GM21360 (cell line): ENCODE results near the gene HFE.
"Not testable (repeated sequence)": the region's sequence is repeated elsewhere in the genome, so short reads cannot be mapped to it uniquely, and the experiment has no call there.

ENCODE experiments used
- ATAC-seq: cut with Tn5 transposase; IDR thresholded peaks from one replicate; pipeline ENCODE4 v1.9.1; 2021; ENCODE audit warnings: mild to moderate bottlenecking, moderate library complexity; ENCODE audit not compliant: unreplicated experiment

The HFE gene

DNA sequence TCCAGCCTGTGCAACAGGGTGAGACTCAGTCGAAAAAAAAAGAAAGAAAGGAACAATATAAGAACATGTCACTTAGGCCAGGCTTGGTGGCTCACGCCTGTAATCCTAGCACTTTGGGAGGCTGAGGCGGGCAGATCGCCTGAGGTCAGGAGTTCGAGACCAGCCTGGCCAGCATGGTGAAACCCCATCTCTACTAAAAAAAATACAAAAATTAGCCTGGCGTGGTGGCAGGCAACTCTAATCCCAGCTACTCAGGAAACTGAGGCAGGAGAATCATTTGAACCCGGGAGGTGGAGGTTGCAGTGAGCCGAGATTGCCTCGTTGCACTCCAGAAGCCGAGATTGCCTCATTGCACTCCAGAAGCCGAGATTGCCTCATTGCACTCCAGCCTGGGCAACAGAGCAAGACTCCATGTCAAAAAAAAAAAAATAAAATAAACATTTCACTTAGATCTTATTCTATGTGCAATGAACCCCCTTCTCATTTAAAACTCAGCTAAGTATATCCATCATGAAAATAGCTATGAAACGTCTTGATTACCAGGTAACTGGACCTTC, 28.7 kb upstream of the HFE start:
- ATAC-seq: not testable (repeated sequence)

DNA sequence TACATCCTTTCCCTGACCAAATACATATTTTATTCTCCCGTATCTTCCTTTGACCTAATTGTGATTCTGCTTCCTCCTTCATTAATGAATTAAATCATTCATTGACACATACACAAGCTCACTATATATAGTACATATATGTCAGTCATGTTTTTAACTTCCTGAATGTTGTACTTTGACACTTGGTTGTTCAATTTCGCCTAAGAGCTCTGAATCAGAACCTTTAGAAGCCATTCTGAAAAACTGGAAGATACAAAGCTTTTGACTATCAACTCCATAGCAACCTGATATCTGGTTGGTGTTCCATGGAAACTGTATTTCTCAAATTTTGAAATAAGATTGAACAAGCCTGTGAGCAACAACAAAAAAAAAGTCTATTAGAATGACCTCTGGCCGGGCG, 27.3 kb upstream of the HFE start:
- no peak for ATAC-seq

DNA sequence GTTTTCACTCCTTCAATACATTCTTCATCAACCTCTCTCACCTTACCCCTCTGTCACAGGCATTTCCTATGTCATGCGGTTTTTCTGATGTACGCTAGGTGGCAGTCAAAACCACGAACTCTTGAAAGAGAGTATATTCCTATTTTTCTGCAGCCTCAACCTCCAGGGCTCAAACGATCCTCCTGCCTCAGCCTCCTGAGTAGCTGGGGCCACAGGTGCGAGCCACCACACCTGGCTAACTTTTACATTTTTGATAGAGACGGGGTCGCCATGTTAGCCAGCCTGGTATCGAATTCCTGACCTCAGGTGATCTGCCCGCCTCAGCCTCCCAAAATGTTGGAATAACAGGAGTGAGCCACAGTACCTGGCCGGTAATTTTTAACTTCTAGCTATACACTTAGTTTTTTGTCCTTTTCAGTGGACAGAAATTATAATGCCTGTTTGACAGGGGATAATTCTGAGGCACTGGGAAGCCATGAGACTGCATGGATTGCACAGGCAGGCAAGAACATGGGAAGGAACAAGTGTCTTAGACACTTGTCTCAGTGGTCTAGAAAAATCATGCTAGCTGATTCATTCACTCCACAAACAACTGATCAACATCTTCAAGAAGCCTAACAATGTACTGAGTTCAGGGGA, 22.5 kb upstream of the HFE start:
- no peak for ATAC-seq

DNA sequence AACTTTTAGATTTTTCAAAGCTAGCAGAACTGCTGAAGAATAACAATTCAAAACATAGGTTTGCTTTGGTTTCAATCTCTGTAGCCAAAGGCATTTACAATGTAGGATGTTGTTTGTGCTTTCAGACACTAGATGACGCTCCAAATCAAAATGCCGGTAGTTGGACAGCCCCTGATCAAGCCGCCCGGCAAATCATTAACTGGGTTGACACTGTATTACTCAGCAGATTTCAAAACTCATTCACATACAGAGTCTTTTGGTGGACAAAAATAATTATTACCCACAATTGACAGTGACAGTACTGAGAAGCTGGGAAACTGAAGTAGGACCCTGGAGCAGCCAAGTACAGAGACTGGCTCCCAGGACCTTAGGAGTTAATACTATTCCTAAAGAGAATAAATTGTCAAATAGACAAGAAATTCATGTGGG, 21.3 kb upstream of the HFE start:
- ATAC-seq: peak; percentile 79

DNA sequence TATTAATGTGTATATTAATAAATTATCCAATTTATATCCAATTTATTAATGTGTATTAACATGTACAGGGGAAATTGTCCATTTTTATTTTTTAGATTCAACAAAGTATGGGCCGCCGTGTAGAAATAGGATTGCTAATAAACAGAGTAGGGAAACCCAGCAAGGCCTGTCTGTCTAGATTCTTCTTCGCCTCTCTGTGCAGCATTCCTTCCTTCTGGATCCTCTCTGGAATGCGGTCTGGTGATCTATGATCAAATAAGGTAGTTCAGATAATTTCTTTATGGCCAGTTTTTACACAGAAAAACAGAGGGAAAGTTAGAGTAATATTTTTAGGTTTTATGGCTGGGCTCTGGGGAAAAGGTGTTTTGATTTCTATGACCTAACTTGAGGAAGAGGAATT, 19.9 kb upstream of the HFE start:
- no peak for ATAC-seq

DNA sequence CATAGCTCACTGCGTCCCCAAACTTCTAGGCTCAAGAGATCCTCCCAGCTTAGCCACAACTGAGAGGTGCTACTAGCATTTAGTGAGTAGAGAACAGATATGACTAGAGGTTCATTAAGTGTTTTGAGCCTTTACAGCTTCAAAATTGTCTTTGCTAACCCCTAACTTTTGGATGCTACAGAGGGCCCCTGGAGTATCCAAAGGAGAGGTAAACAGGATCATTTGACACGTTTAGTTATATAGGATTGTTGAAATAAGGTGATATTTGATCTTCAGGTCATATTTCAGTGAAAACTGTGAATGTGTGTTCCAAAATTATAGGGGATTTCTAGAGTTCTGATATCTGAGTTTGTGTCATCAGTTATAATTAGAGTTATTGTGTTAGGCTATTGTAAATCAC, 19.2 kb upstream of the HFE start:
- ATAC-seq: no peak

DNA sequence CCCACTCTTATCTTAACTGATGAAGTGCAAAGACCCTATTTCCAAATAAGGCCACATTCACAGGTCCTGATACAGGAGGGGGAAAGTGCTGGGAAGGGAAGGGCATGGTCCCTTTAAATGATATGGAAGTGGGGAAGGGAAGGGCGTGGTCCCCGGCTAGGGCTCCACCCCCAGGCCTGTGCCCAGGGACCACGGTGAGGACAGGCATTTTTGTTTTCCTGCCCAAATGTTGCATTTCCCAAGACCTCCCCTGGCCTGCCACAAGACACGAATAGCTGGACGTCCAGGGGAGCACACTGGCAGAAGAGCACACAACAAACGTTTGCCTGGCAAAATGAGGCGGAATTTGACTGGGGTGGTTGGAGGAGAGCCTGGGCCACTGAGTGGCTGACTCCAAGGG, 16.1 kb upstream of the HFE start:
- ATAC-seq: no peak

DNA sequence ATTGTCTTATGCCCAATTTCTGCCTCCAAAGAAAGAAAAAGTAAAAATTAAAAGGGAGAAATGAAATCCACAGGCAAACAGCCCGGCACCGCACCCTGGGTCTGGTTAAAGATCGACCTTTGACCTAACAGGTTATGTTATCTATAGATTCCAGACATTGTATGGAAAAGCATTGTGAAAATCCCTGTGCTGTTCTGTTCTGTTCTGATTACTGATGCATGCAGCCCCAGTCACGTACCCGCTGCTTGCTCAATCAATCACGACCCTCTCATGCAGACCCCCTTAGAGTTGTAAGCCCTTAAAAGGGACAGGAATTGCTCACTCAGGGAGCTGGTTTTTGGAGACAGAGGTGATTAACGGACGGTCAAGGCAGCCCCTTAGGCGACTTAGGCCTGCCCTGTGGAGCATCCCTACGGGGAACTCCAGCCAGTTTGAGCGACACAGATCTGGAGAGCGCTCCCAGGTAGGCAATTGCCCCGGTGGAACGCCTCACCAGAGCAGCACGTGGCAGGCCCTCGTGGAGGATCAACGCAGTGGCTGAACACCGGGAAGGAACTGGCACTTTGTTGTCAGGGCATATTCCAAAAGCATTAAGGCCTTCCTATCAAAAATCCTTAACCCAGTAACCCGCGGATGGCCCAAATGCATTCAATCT, 12.0 kb upstream of the HFE start:
- ATAC-seq: no peak

DNA sequence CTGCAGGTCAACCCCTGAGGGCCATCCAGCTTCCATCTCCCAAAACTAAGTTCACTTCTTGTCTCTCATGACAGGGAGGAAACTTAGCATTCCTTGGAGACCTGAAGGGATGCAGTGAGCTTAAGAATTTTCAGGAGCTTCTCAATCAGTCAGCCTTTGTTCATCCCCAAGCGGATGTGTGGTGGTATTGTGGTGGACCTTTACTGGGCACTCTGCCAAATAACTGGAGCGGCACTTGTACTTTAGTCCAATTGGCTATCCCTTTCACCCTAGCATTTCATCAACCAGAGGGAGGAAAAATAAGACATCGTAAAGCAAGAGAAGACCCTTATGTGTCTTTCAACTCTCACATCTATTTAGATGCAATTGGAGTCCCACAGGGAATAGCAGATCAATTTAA, 9.2 kb upstream of the HFE start:
- ATAC-seq: not testable (repeated sequence)

DNA sequence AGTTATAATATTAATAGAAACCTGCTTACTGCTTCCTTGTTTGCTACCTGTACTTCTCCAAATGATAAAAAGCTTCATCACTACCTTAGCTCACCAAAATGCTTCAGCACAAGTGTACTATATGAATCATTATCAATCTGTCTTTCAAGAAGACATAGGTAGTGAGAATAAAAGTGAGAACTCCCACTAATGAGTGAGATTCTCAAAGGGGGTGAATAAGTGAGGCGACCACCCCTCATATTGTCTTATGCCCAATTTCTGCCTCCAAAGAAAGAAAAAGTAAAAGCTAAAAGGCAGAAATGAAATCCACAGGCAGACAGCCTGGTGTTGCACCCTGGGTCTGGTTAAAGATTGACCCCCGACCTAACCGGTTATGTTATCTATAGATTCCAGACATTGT, 6.1 kb upstream of the HFE start:
- ATAC-seq: not testable (repeated sequence)

DNA sequence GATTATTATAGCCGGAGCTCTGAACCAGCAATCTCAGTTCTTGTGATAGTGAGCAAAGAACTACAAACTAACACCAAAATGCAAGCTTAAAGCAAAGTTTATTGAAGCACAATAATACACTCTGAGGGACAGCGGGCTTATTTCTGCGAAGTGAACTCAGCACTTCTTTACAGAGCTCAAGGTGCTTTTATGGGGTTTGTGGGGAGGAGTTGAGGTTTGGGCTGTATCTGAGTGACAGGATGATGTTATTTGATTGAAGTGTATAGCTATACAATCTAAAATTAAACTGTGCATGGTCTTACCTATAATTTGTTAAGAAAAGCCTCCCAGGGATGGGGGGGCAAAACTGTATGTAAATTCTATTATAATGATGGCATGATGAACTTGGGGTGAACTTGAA, 1.0 kb upstream of the HFE start:
- no peak for ATAC-seq

DNA sequence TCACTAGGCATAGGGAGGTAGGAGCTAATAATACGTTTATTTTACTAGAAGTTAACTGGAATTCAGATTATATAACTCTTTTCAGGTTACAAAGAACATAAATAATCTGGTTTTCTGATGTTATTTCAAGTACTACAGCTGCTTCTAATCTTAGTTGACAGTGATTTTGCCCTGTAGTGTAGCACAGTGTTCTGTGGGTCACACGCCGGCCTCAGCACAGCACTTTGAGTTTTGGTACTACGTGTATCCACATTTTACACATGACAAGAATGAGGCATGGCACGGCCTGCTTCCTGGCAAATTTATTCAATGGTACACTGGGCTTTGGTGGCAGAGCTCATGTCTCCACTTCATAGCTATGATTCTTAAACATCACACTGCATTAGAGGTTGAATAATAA, 1.1 kb downstream of the HFE start:
- no peak for ATAC-seq

DNA sequence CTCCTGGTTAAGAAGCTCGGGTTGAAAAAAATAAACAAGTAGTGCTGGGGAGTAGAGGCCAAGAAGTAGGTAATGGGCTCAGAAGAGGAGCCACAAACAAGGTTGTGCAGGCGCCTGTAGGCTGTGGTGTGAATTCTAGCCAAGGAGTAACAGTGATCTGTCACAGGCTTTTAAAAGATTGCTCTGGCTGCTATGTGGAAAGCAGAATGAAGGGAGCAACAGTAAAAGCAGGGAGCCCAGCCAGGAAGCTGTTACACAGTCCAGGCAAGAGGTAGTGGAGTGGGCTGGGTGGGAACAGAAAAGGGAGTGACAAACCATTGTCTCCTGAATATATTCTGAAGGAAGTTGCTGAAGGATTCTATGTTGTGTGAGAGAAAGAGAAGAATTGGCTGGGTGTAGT, 2.0 kb downstream of the HFE start:
- ATAC-seq: no peak

DNA sequence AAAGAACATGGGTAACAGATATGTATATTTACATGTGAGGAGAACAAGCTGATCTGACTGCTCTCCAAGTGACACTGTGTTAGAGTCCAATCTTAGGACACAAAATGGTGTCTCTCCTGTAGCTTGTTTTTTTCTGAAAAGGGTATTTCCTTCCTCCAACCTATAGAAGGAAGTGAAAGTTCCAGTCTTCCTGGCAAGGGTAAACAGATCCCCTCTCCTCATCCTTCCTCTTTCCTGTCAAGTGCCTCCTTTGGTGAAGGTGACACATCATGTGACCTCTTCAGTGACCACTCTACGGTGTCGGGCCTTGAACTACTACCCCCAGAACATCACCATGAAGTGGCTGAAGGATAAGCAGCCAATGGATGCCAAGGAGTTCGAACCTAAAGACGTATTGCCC, 5.2 kb downstream of the HFE start:
- ATAC-seq: no peak

DNA sequence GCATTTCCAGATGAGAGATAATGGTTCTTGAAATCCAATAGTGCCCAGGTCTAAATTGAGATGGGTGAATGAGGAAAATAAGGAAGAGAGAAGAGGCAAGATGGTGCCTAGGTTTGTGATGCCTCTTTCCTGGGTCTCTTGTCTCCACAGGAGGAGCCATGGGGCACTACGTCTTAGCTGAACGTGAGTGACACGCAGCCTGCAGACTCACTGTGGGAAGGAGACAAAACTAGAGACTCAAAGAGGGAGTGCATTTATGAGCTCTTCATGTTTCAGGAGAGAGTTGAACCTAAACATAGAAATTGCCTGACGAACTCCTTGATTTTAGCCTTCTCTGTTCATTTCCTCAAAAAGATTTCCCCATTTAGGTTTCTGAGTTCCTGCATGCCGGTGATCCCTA, 6.8 kb downstream of the HFE start:
- ATAC-seq: no peak

DNA sequence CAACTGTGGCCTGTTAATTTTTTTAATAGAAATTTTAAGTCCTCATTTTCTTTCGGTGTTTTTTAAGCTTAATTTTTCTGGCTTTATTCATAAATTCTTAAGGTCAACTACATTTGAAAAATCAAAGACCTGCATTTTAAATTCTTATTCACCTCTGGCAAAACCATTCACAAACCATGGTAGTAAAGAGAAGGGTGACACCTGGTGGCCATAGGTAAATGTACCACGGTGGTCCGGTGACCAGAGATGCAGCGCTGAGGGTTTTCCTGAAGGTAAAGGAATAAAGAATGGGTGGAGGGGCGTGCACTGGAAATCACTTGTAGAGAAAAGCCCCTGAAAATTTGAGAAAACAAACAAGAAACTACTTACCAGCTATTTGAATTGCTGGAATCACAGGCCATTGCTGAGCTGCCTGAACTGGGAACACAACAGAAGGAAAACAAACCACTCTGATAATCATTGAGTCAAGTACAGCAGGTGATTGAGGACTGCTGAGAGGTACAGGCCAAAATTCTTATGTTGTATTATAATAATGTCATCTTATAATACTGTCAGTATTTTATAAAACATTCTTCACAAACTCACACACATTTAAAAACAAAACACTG, 10.1 kb downstream of the HFE start:
- ATAC-seq: no peak

DNA sequence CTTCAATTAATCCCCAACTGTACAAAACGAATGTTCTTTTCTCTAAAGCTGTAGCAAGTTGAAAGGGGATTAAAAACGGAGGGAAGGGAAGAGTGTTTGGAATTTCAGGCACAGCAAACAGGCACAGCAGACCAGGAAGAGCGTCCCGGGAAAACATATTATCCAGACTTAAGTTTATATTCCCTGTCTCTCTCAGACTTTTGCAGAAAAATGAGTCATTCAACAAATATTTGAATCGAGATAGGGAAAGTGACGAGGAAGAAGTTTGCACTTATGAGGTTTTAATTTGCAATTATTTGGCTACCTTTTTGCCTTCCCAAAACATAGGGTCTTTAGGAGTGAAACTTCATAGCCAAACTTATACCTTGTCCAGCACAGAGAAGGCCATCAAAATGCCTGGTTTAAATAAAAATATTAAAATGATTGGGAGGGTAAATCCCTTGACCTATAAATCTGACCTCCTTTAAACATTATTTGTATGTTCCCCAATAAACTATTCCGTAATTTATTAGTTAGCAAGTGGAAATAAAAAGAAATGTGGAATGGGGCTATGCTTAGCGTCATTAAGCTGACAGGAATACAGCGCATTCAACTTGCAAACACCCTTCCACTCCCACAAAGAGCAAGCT, 16.0 kb downstream of the HFE start:
- ATAC-seq: peak; percentile 71

DNA sequence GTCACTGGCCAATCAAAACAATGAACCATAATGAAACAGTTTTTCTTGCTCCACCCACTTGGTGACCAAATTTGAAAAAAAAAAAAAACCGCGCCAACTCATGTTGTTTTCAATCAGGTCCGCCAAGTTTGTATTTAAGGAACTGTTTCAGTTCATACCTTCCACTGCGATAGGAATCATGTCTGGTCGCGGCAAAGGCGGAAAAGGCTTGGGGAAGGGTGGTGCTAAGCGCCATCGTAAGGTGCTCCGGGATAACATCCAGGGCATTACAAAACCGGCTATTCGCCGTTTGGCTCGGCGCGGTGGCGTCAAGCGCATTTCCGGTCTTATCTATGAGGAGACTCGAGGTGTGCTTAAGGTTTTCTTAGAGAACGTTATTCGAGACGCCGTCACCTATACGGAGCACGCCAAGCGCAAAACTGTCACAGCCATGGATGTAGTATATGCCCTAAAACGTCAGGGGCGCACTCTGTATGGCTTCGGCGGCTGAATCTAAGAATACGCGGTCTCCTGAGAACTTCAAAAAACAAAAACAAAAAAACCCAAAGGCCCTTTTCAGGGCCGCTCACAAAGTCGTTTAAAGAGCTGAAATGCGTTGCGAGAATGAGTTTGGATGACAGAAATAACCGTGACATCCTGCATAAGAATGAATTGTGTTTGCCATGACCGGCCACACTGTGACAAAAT, 16.7 kb downstream of the HFE start:
- peak; percentile 76 for ATAC-seq

DNA sequence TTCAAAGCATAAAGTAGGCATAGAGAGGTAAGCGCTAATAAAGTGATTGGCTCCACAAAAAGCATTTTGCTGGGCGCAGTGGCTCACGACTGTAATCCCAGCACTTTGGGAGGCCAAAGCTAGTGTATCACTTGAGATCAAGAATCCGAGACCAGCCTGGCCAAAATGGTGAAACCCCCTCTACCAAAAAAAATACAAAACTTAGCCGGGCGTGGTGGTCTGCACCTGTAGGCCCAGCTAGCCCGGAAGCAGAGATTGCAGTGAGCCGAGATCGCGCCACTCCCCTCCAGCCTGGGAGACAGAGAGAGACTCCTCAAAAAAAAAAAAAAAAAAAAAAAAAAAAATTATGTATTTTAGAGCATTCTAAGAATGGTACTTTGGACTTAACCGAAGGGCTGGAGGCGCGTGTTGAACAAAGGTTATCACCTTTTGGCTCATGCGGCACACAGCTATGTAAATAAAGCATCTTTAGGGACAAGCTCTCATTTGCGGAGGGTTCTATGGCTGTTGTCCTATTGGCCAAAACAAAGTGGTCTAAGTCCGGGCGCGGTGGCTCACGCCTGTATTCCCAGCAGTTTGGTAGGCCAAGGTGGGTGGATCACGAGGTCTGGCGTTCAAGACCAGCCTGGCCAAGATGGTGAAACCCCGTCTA, 17.4 kb downstream of the HFE start:
- no peak for ATAC-seq

DNA sequence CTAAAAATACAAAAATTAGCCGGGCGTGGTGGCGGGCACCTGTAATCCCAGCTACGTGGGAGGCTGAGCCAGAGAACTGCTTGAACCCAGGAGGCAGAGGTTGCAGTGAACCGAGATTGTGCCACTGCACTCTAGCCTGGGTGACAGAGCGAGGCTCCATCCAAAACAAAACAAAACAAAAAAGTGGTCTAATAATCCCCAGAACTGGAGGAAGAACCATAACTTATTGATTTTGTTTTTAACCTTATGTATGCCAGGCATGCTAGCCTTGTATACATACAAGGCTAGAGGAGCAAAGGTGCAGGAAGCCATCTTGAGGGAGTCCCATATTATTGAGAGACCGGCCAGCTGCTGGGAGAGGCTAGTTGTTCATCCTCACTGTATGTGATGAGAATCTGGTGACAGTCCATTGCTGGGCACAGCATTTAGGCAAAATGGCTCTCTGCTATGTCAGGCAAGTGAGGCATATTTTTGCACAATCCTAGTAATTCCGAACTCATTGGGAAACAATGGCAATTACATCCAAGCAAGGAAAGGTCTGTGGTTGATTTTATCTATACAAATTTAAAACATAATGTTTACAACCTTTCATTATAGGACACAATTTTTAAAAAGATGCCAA, 18.0 kb downstream of the HFE start:
- ATAC-seq: no peak
